Lower leg skin (tissue), 4 donors: Measurements from ENCODE around the gene TSPO. TPM values are rescaled to one million over a fixed set of nuclear protein-coding genes. Genes with fewer than 3 reads are reported as not detected.

Experiments used
- DNase-seq, 2 donors: peaks; one replicate each; pipeline ENCODE4 v3.0.0-alpha.2; 2019; ENCODE audit warnings: low spot score in 2 of 2
- H3K4me3 ChIP-seq: fragments of 200-600 bp; sonication (generic); 2 replicates; pipeline ENCODE4 v1.5.1; 2017; ENCODE audit warnings: mild to moderate bottlenecking, low read depth; ENCODE audit not compliant: poor library complexity, severe bottlenecking
- CTCF ChIP-seq, 3 donors: fragments of 450-650 bp; IDR thresholded peaks; one replicate each; pipeline ENCODE4 v1.5.1; 2016; ENCODE audit warnings: antibody characterized with exemption in 3 of 3, mild to moderate bottlenecking in 3 of 3, moderate library complexity in 2 of 3
- POLR2A ChIP-seq, 2 donors: fragments of 450-650 bp; IDR thresholded peaks; one replicate each; pipeline ENCODE4 v1.6.1; 2016 to 2017; ENCODE audit warnings: antibody characterized with exemption in 2 of 2, mild to moderate bottlenecking in 1 of 2, moderate library complexity in 1 of 2
- WGBS, 2 donors: methylation state at CpG; one replicate each; pipeline ENCODE4 v1.1.5; 2018; 5-methylcytosine and 5-hydroxymethylcytosine counted together
- intact Hi-C: fragments of 100-400 bp; cut with DNase I; formaldehyde crosslinking; loops from one replicate; pipeline ENCODE4 v1.15.0; 2023; ENCODE audit warnings: low total_unique reads
- total RNA-seq, 4 donors: library from RNA; depleted of rRNA; stranded (reverse); fragments of >200 nt; gene quantifications; one replicate each; pipeline ENCODE4 v1.1.0, GENCODE V29; 2016

The TSPO gene
- total RNA-seq, 4 donors from 2014 or later, result 695 to 923 (median 775) TPM

DNA sequence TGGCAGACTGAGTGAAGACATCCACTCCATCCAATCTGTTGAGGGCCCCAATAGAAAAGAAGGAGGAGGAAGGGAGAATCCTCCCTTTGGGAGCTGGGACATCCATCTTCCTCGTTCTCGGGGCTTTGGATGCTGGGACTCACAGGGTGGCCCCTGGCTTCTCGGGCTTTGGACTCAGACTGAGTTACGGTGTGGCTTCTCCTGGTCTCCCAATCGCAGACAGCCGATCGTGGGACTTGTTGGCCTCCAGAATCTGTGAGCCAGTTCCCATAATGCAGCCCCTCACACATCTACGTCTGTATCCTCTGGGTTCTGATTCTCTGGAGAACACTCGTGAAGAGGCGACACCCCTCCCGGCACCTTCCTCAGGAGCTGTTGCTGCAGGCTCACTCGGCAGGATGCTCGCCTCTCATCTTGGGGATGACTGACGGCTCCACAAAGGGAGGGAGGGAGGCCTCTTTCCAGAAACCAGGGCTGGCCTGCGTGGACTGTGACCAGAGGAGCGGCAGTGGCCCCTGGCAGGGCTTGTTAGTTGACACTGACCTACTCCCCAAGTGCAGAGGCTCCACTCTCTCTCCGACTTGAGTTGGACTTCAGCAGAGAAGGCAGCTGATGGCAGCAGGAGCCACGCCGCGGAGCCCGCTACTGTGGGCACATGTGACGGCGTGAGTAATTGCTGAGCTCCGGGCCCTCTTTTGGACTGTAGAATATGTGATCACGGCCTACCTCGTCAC lies 50.3 kb downstream of the TSPO start:
- no peak for TF ChIP-seq POLR2A (IDR thresholded peaks at IDR 0.05)
- TF ChIP-seq CTCF (IDR thresholded peaks at IDR 0.05), result no peak
- intact Hi-C loops, result no loop called here
- no peak for DNase-seq
- no peak overlapping the region for H3K4me3 ChIP-seq
- 90 to 93% methylated on average over 26 of the region's 26 CpGs for WGBS, 2 donors

GRCh38 chr22:43202326-43202725 lies 51.0 kb downstream of the TSPO start:
- no peak overlapping the region for H3K4me3 ChIP-seq
- no peak for TF ChIP-seq POLR2A (IDR thresholded peaks at IDR 0.05)
- TF ChIP-seq CTCF (IDR thresholded peaks at IDR 0.05), result no peak
- no peak for DNase-seq
- WGBS, 2 donors, result 92 to 95% methylated on average over 10 of the region's 10 CpGs
- intact Hi-C loops, result no loop called here

GRCh38 chr22:43202756-43203410 lies 51.5 kb downstream of the TSPO start:
- TF ChIP-seq POLR2A (IDR thresholded peaks at IDR 0.05) (no peak), CTCF (IDR thresholded peaks at IDR 0.05) (no peak)

GRCh38 chr22:43203471-43203981 lies 52.2 kb downstream of the TSPO start:
- TF ChIP-seq CTCF (IDR thresholded peaks at IDR 0.05) (no peak), POLR2A (IDR thresholded peaks at IDR 0.05) (no peak)
- whole genome bisulfite sequencing, 2 donors, result 84 to 85% methylated on average over 19 to 20 of the region's 20 CpGs
- intact Hi-C loops, result no loop called here
- DNase-seq, result no peak
- H3K4me3 ChIP-seq, result no peak overlapping the region

More at GRCh38 chr22:43202756-43203410, 51.5 kb downstream of the TSPO start:
- H3K4me3 ChIP-seq, result no peak overlapping the region
- 88% methylated on average over 13 of the region's 13 CpGs for WGBS, 2 donors
- DNase-seq, result no peak
- intact Hi-C loops, result no loop called here

GRCh38 chr22:43205261-43205691 lies 53.9 kb downstream of the TSPO start:
- intact Hi-C loops, result no loop called here
- no peak overlapping the region for H3K4me3 ChIP-seq
- 68 to 79% methylated on average over 8 to 9 of the region's 9 CpGs for WGBS, 2 donors
- no peak for DNase-seq
- TF ChIP-seq CTCF (IDR thresholded peaks at IDR 0.05) (no peak), POLR2A (IDR thresholded peaks at IDR 0.05) (no peak)
